DND-41 (cell line): Measurements from ENCODE around the gene PROZ.

Experiments
- ATAC-seq: fragments of 200-7000 bp; cut with Tn5 transposase; 3 replicates; pipeline ENCODE4 v1.9.1; 2021; ENCODE audit warnings: low read depth; ENCODE audit not compliant: insufficient read depth
- DNase-seq: peaks from one replicate; pipeline ENCODE4 v3.0.0-alpha.2; 2020
- H2AFZ ChIP-seq: 2 replicates; pipeline ENCODE4 v1.6.0; 2012; ENCODE audit warnings: low read depth, low read length
- H3K27ac ChIP-seq: 2 replicates; pipeline ENCODE4 v1.5.1; 2012; ENCODE audit warnings: low read length, inconsistent platforms
- H3K27me3 ChIP-seq: fragments of 200-600 bp; sonication (generic); 2 replicates; pipeline ENCODE4 v1.6.0; 2012; ENCODE audit warnings: low read length, mild to moderate bottlenecking, inconsistent platforms; ENCODE audit not compliant: insufficient read depth, poor library complexity
- H3K36me3 ChIP-seq: 2 replicates; pipeline ENCODE4 v1.5.1; 2012; ENCODE audit warnings: low read length, inconsistent platforms; ENCODE audit not compliant: insufficient read depth
- H3K4me1 ChIP-seq: 2 replicates; pipeline ENCODE4 v1.5.1; 2012; ENCODE audit warnings: mild to moderate bottlenecking, low read length; ENCODE audit not compliant: insufficient read depth
- H3K4me2 ChIP-seq: 2 replicates; pipeline ENCODE4 v1.6.0; 2012; ENCODE audit warnings: mild to moderate bottlenecking, moderate library complexity, low read length, inconsistent platforms; ENCODE audit not compliant: insufficient read depth
- H3K4me3 ChIP-seq, 2 experiments: fragments of 200-600 bp in 1 of 2; shearing (Covaris generic) in 1 of 2; 2 replicates each; pipeline ENCODE4 v1.5.1; 2012 to 2016; ENCODE audit warnings: inconsistent platforms in 2 of 2, low read length in 2 of 2, mild to moderate bottlenecking in 2 of 2, low read depth in 1 of 2, moderate library complexity in 1 of 2
- H3K79me2 ChIP-seq: 2 replicates; pipeline ENCODE4 v1.6.0; 2012; ENCODE audit warnings: low read length, inconsistent platforms; ENCODE audit not compliant: insufficient read depth
- H3K9ac ChIP-seq: 2 replicates; pipeline ENCODE4 v1.6.0; 2012; ENCODE audit warnings: low read depth, mild to moderate bottlenecking, inconsistent platforms, low read length, moderate library complexity
- H3K9me3 ChIP-seq: 2 replicates; pipeline ENCODE4 v1.5.1; 2012; ENCODE audit warnings: low read length, moderate library complexity, mild to moderate bottlenecking, inconsistent platforms; ENCODE audit not compliant: insufficient read depth, severe bottlenecking
- H4K20me1 ChIP-seq: 2 replicates; pipeline ENCODE4 v1.6.0; 2012; ENCODE audit warnings: low read length; ENCODE audit not compliant: insufficient read depth
- CTCF ChIP-seq: IDR thresholded peaks from 2 replicates; pipeline ENCODE4 v1.5.1; 2012; ENCODE audit warnings: borderline replicate concordance, low read length, moderate library complexity, mild to moderate bottlenecking; ENCODE audit not compliant: poor library complexity, severe bottlenecking; ENCODE audit errors: extremely low read depth
- EZH2 ChIP-seq: IDR thresholded peaks from 3 replicates; pipeline ENCODE4 v1.6.1; 2012; ENCODE audit warnings: borderline replicate concordance, low read depth, mild to moderate bottlenecking, moderate library complexity, low read length, inconsistent platforms; ENCODE audit not compliant: severe bottlenecking

The PROZ gene

GRCh38 chr13:113169277-113170272 is 11.1 kb downstream of the PROZ start:
- Histone ChIP-seq H4K20me1 (no peaks in the 10 kb centered on the region), H2AFZ (no peak overlapping the region), H3K4me3 (no peak overlapping the region), H3K79me2 (no peaks in the 10 kb centered on the region), H3K4me2 (no peak overlapping the region), H3K9ac (no peak overlapping the region), H3K36me3 (peaks cover 31% of the 10 kb centered on the region), H3K9me3 (no peaks in the 10 kb centered on the region), H3K27me3 (no peaks in the 10 kb centered on the region), H3K27ac (no peak overlapping the region), H3K4me1 (no peaks in the 10 kb centered on the region)
- TF ChIP-seq EZH2 (no peak), CTCF (no peak)
- ATAC-seq, result no peak
- DNase-seq, result no peak

GRCh38 chr13:113170511-113170910 is 12.1 kb downstream of the PROZ start:
- H4K20me1 ChIP-seq, result no peaks in the 10 kb centered on the region
- TF ChIP-seq CTCF, result no peak
- TF ChIP-seq EZH2, result no peak
- H3K4me3 ChIP-seq, result no peak overlapping the region
- ATAC-seq, result no peak
- no peaks in the 10 kb centered on the region for H3K9me3 ChIP-seq
- no peaks in the 10 kb centered on the region for H3K4me1 ChIP-seq
- H3K27ac ChIP-seq, result no peak overlapping the region
- H3K27me3 ChIP-seq, result no peaks in the 10 kb centered on the region
- no peak overlapping the region for H2AFZ ChIP-seq
- H3K4me2 ChIP-seq, result no peak overlapping the region
- peaks cover 38% of the 10 kb centered on the region for H3K36me3 ChIP-seq
- H3K9ac ChIP-seq, result no peak overlapping the region
- no peaks in the 10 kb centered on the region for H3K79me2 ChIP-seq
- no peak for DNase-seq

GRCh38 chr13:113171250-113172125 is 13.0 kb downstream of the PROZ start:
- no peak overlapping the region for H3K9ac ChIP-seq
- no peak overlapping the region for H3K4me2 ChIP-seq
- no peaks in the 10 kb centered on the region for H3K27me3 ChIP-seq
- H3K9me3 ChIP-seq, result no peaks in the 10 kb centered on the region
- H3K4me1 ChIP-seq, result no peaks in the 10 kb centered on the region
- H3K36me3 ChIP-seq, result peaks cover 48% of the 10 kb centered on the region
- no peak overlapping the region for H3K27ac ChIP-seq
- H3K79me2 ChIP-seq, result no peaks in the 10 kb centered on the region
- TF ChIP-seq CTCF (no peak), EZH2 (no peak)
- H3K4me3 ChIP-seq, result no peak overlapping the region
- ATAC-seq (no peak), DNase-seq (no peak)
- H4K20me1 ChIP-seq, result no peaks in the 10 kb centered on the region
- H2AFZ ChIP-seq, result no peak overlapping the region
